ENCODE results near the gene MCOLN2.

DNA sequence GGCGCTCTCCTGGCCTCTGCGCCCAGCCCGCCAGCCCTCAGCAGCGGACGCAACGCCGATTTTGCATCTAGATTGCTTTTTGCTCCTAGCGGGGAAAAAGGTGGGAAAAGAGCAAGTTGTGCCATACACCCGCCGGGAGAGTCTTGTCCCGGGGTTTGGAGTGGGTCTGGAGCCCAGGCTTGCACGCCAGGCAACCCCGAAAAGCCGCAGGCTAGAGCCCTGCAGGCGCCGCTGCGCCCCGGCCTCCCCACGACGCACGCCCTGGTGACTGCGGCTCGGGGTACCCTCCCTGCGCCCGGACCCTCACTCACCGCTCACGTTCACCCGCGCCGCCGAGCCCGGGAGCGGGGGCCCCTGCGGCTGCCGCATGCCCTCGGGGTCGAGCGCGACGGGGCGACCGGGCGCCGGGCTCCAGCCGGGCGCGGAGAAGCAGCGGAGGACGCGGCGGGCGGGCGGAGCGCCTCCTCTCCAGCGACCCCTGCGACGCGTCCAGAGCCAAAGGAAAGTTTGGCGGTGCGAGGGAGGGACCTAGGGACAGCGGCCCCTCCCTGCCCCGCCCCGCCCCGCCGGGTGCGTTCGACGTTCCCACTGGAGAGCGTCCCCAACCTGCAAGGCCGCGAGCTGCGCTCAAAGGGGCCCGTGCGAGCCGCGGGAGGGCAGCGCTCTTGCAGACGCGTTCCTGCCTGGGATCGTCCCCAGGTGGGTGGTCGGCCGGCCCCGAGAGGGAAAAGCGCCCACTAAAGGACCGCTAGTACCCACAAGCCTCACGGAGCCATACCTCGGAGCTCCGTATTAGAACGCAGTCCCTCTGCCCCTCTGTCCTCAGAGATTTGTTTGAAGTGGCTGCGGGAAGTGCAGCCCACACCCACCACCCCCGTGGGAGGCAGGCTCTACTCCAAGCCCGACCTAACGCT lies 104.0 kb downstream of the MCOLN2 start, which contains the start of gene LPAR3:
- no peak for TF ChIP-seq POLR2A (IDR thresholded peaks at IDR 0.05; ENCODE audit: low read depth, low read length)
- TF ChIP-seq, protein P1, sequence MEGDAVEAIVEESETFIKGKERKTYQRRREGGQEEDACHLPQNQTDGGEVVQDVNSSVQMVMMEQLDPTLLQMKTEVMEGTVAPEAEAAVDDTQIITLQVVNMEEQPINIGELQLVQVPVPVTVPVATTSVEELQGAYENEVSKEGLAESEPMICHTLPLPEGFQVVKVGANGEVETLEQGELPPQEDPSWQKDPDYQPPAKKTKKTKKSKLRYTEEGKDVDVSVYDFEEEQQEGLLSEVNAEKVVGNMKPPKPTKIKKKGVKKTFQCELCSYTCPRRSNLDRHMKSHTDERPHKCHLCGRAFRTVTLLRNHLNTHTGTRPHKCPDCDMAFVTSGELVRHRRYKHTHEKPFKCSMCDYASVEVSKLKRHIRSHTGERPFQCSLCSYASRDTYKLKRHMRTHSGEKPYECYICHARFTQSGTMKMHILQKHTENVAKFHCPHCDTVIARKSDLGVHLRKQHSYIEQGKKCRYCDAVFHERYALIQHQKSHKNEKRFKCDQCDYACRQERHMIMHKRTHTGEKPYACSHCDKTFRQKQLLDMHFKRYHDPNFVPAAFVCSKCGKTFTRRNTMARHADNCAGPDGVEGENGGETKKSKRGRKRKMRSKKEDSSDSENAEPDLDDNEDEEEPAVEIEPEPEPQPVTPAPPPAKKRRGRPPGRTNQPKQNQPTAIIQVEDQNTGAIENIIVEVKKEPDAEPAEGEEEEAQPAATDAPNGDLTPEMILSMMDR (conservative IDR thresholded peaks at IDR 0.05; ENCODE audit: low read depth, low read length), result no peak
- TF ChIP-seq FOS (IDR thresholded peaks at IDR 0.05; ENCODE audit: low read depth, low read length), result no peak
- TF ChIP-seq BHLHE40 (IDR thresholded peaks at IDR 0.05; ENCODE audit: low read depth, low read length), result no peak
- TF ChIP-seq MAZ (IDR thresholded peaks at IDR 0.05; ENCODE audit: borderline replicate concordance, low read depth, low read length), result no peak
- no peak for TF ChIP-seq CHD1 (IDR thresholded peaks at IDR 0.05; ENCODE audit: low read depth, low read length)
- TF ChIP-seq CEBPB (IDR thresholded peaks at IDR 0.05; ENCODE audit: low read depth, low read length), result no peak
- no peak for TF ChIP-seq RFX5 (IDR thresholded peaks at IDR 0.05; ENCODE audit: low read depth, low read length)
- TF ChIP-seq, protein P2, sequence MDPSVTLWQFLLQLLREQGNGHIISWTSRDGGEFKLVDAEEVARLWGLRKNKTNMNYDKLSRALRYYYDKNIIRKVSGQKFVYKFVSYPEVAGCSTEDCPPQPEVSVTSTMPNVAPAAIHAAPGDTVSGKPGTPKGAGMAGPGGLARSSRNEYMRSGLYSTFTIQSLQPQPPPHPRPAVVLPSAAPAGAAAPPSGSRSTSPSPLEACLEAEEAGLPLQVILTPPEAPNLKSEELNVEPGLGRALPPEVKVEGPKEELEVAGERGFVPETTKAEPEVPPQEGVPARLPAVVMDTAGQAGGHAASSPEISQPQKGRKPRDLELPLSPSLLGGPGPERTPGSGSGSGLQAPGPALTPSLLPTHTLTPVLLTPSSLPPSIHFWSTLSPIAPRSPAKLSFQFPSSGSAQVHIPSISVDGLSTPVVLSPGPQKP (IDR thresholded peaks at IDR 0.05; ENCODE audit: borderline replicate concordance, low read depth, low read length), result no peak
- TF ChIP-seq, protein P3, sequence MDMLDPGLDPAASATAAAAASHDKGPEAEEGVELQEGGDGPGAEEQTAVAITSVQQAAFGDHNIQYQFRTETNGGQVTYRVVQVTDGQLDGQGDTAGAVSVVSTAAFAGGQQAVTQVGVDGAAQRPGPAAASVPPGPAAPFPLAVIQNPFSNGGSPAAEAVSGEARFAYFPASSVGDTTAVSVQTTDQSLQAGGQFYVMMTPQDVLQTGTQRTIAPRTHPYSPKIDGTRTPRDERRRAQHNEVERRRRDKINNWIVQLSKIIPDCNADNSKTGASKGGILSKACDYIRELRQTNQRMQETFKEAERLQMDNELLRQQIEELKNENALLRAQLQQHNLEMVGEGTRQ (IDR thresholded peaks at IDR 0.05; ENCODE audit: low read depth, low read length), result no peak
- no peak for TF ChIP-seq RAD21 (IDR thresholded peaks at IDR 0.05; ENCODE audit: low read length)

Measured in IMR-90 (cell line).